Fibroblast of lung (primary cell): ENCODE results near the gene IL17RB. TPM values are rescaled to one million over a fixed set of nuclear protein-coding genes. Genes with fewer than 3 reads are reported as not detected.

Experiments used
- DNase-seq, 2 donors: peaks; one replicate each; pipeline versions ENCODE4 v3.0.0 to v3.0.0-alpha.2; 2010; ENCODE audit warnings: low read depth in 2 of 2
- H2AFZ ChIP-seq: 2 replicates; pipeline ENCODE4 v1.5.1; 2012; ENCODE audit warnings: low read length, control low read depth, inconsistent platforms
- H3K27ac ChIP-seq: 2 replicates; pipeline ENCODE4 v1.5.1; 2011; ENCODE audit warnings: low read length, control low read depth; ENCODE audit not compliant: insufficient read depth
- H3K27me3 ChIP-seq: 2 replicates; pipeline ENCODE4 v1.5.1; 2011; ENCODE audit warnings: mild to moderate bottlenecking, low read length; ENCODE audit not compliant: control insufficient read depth, insufficient read depth
- H3K36me3 ChIP-seq: 2 replicates; pipeline ENCODE4 v1.5.1; 2011; ENCODE audit warnings: low read length; ENCODE audit not compliant: control insufficient read depth, insufficient read depth
- H3K4me1 ChIP-seq: 2 replicates; pipeline ENCODE4 v1.5.1; 2011; ENCODE audit warnings: low read length; ENCODE audit not compliant: control insufficient read depth, insufficient read depth; ENCODE audit errors: extremely low read depth
- H3K4me2 ChIP-seq: 2 replicates; pipeline ENCODE4 v1.5.1; 2011; ENCODE audit warnings: low read length, control low read depth; ENCODE audit not compliant: insufficient read depth; ENCODE audit errors: extremely low read depth
- H3K4me3 ChIP-seq, 4 experiments: fragments of 200-600 bp in 1 of 4; sonication (generic) in 1 of 4; replicated peaks in 1 of 4; 2 replicates each; pipeline ENCODE4 v1.5.1; 2011 to 2016; ENCODE audit warnings: low read length in 4 of 4, low read depth in 3 of 4, mild to moderate bottlenecking in 3 of 4, control low read depth in 2 of 4, inconsistent platforms in 1 of 4, mixed read lengths in 1 of 4; ENCODE audit not compliant: insufficient read depth in 1 of 4; ENCODE audit errors: control extremely low read depth in 1 of 4
- H3K79me2 ChIP-seq: 2 replicates; pipeline ENCODE4 v1.5.1; 2012; ENCODE audit warnings: mild to moderate bottlenecking, low read length, inconsistent platforms; ENCODE audit not compliant: control insufficient read depth, insufficient read depth
- H3K9ac ChIP-seq: 2 replicates; pipeline ENCODE4 v1.5.1; 2011; ENCODE audit warnings: mild to moderate bottlenecking, low read length, control low read depth; ENCODE audit not compliant: insufficient read depth
- H3K9me3 ChIP-seq: 2 replicates; pipeline ENCODE4 v1.5.1; 2012; ENCODE audit warnings: low read depth, low read length; ENCODE audit not compliant: control insufficient read depth, insufficient read depth
- H4K20me1 ChIP-seq: 2 replicates; pipeline ENCODE4 v1.5.1; 2011; ENCODE audit warnings: low read length; ENCODE audit not compliant: control insufficient read depth, insufficient read depth; ENCODE audit errors: extremely low read depth
- EZH2 ChIP-seq: IDR thresholded peaks from 2 replicates; pipeline ENCODE4 v1.5.1; 2012; ENCODE audit warnings: low read length, control low read depth, mild to moderate bottlenecking; ENCODE audit errors: missing control alignments
- polyA plus RNA-seq, 2 donors: library from polyadenylated mRNA; depleted of rRNA in 1 of 2; stranded (reverse) in 1 of 2; unstranded in 1 of 2; fragments of >200 nt; gene quantifications; 2 replicates each; pipeline ENCODE4 v1.2.1, GENCODE V29; 2011 to 2012; ENCODE audit warnings: missing spikeins in 1 of 2
- total RNA-seq: library from RNA; depleted of rRNA; stranded (reverse); fragments of >200 nt; gene quantifications from 2 replicates; pipeline ENCODE4 v1.2.1, GENCODE V29; 2014
- TF ChIP-seq, protein P1 (sequence below), 2 donors: IDR thresholded peaks in 1 of 2; conservative IDR thresholded peaks in 1 of 2; 1 replicate in 1 of 2; 2 replicates in 1 of 2; pipeline ENCODE4 v1.5.1; 2011 to 2012; ENCODE audit warnings: low read length in 2 of 2, control low read depth in 1 of 2, inconsistent platforms in 1 of 2, low read depth in 1 of 2, mild to moderate bottlenecking in 1 of 2

The IL17RB gene
- total and polyA plus RNA-seq, 2 donors (not counting 1 experiment from before 2014, with no cell fraction given): 0.32 to 0.33 TPM

GRCh38 chr3:53880396-53881345 lies 34.3 kb downstream of the IL17RB start:
- Histone ChIP-seq H4K20me1 (peaks cover 1% of the 10 kb centered on the region), H3K4me1 (peaks cover 6% of the 10 kb centered on the region), H3K4me2 (peak overlapping the region; percentile 65), H3K9ac (peak overlapping the region; percentile 86), H2AFZ (peak overlapping the region; percentile 8), H3K27me3 (no peaks in the 10 kb centered on the region), H3K27ac (peak overlapping the region; percentile 91), H3K9me3 (no peaks in the 10 kb centered on the region), H3K79me2 (peaks cover 17% of the 10 kb centered on the region), H3K36me3 (peaks cover 14% of the 10 kb centered on the region), H3K4me3 (peak overlapping the region; percentile 68 to 92 (median 81))
- TF ChIP-seq, protein P1, sequence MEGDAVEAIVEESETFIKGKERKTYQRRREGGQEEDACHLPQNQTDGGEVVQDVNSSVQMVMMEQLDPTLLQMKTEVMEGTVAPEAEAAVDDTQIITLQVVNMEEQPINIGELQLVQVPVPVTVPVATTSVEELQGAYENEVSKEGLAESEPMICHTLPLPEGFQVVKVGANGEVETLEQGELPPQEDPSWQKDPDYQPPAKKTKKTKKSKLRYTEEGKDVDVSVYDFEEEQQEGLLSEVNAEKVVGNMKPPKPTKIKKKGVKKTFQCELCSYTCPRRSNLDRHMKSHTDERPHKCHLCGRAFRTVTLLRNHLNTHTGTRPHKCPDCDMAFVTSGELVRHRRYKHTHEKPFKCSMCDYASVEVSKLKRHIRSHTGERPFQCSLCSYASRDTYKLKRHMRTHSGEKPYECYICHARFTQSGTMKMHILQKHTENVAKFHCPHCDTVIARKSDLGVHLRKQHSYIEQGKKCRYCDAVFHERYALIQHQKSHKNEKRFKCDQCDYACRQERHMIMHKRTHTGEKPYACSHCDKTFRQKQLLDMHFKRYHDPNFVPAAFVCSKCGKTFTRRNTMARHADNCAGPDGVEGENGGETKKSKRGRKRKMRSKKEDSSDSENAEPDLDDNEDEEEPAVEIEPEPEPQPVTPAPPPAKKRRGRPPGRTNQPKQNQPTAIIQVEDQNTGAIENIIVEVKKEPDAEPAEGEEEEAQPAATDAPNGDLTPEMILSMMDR (conservative IDR thresholded peaks at IDR 0.05 in 1 of 2, IDR thresholded peaks at IDR 0.05 in 1 of 2; ENCODE audit: low read depth in 1 of 2, low read length in 2 of 2): no peak
- no peak for TF ChIP-seq EZH2
- peak in 1 of 2 donors; percentile 57 for DNase-seq

GRCh38 chr3:53881691-53882593 lies 35.6 kb downstream of the IL17RB start, which contains the start of gene ACTR8:
Gene ACTR8, minus strand, starts transcription at chr3:53882152. Its CDS starts 51 bp downstream, at chr3:53882101.
- Histone ChIP-seq H3K27me3 (no peaks in the 10 kb centered on the region), H3K4me2 (peak within 1 kb of the TSS; percentile 81), H3K9ac (peak within 1 kb of the TSS; percentile 86), H3K36me3 (peaks cover 13% of the 10 kb centered on the region), H3K4me1 (peaks cover 6% of the 10 kb centered on the region), H3K4me3 (peak within 1 kb of the TSS; percentile 68 to 92 (median 81)), H3K79me2 (peaks cover 17% of the 10 kb centered on the region), H4K20me1 (peaks cover 1% of the 10 kb centered on the region), H3K27ac (peak within 1 kb of the TSS; percentile 91), H2AFZ (peak within 1 kb of the TSS; percentile 95), H3K9me3 (no peaks in the 10 kb centered on the region)
- TF ChIP-seq, protein P1 (conservative IDR thresholded peaks at IDR 0.05 in 1 of 2, IDR thresholded peaks at IDR 0.05 in 1 of 2; ENCODE audit: low read depth in 1 of 2, low read length in 2 of 2): peak; percentile 11 to 23
- TF ChIP-seq EZH2: no peak
- DNase-seq: peak; percentile 78 to 86

DNA sequence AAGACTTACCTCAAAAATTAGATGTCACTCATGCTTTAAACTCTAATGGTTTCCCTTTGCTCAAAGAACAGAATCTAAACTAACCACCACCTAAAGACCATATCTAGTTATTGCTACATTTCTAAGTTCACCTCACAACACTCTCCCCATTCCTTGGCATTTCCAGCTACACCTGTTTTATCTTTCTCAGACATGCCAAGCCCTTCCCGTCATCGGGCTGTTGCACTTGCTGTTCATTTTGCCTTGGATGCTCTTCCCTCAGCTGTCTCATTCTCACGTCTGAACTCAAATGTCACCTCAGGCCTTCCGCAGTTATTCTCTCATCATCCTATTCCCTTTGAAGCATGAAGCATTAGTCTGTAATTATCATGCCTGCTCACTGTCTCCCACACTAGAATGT lies 36.6 kb downstream of the IL17RB start:
- Histone ChIP-seq H3K79me2 (peaks cover 19% of the 10 kb centered on the region), H3K4me1 (peaks cover 6% of the 10 kb centered on the region), H3K36me3 (peaks cover 8% of the 10 kb centered on the region), H3K27ac (no peak overlapping the region), H4K20me1 (no peaks in the 10 kb centered on the region), H2AFZ (no peak overlapping the region), H3K9ac (no peak overlapping the region), H3K4me3 (no peak overlapping the region), H3K9me3 (no peaks in the 10 kb centered on the region), H3K4me2 (no peak overlapping the region), H3K27me3 (no peaks in the 10 kb centered on the region)
- DNase-seq: no peak
- TF ChIP-seq EZH2: no peak
- TF ChIP-seq, protein P1 (conservative IDR thresholded peaks at IDR 0.05 in 1 of 2, IDR thresholded peaks at IDR 0.05 in 1 of 2; ENCODE audit: low read depth in 1 of 2, low read length in 2 of 2): no peak
